Measurements from ENCODE around the gene CACNA2D3. TPM values are rescaled to one million over a fixed set of nuclear protein-coding genes. Genes with fewer than 3 reads are reported as not detected.
A peak's percentile ranks its signal among the peaks of the same experiment; 100 is the strongest.

The CACNA2D3 gene
- total RNA-seq, 1 donor from 2014 or later = 35.5 TPM

- ATAC-seq (ENCODE audit: poor library complexity) (no peak), DNase-seq (no peak)
- intact Hi-C loops (cut with DNase I) = loop anchor here (10.0 kb wide), 1 partner anchor 309 kb away; no protein-coding TSS in a partner anchor
Observed at GRCh38 chr3:54865316-54865715, 743.0 kb downstream of the CACNA2D3 start.

GRCh38 chr3:54866251-54866650, 743.9 kb downstream of the CACNA2D3 start:
- intact Hi-C loops (cut with DNase I) = loop anchor here (10.0 kb wide), 1 partner anchor 309 kb away; no protein-coding TSS in a partner anchor
- no peak for ATAC-seq (ENCODE audit: poor library complexity)
- no peak for DNase-seq

- no peak for DNase-seq
- peak; percentile 87 for ATAC-seq (ENCODE audit: poor library complexity)
- intact Hi-C loops (cut with DNase I) = no loop called here
Observed at GRCh38 chr3:54870423-54870822, 748.1 kb downstream of the CACNA2D3 start.

- ATAC-seq (ENCODE audit: poor library complexity) (no peak), DNase-seq (no peak)
- intact Hi-C loops (cut with DNase I) = no loop called here
Observed at GRCh38 chr3:54871867-54872266, 749.5 kb downstream of the CACNA2D3 start.

GRCh38 chr3:54873059-54874010, 751.0 kb downstream of the CACNA2D3 start:
- intact Hi-C loops (cut with DNase I) = no loop called here

GRCh38 chr3:54874816-54875556, 752.6 kb downstream of the CACNA2D3 start:
- ATAC-seq (ENCODE audit: poor library complexity) = no peak
- DNase-seq = no peak
- intact Hi-C loops (cut with DNase I) = no loop called here

More at GRCh38 chr3:54873059-54874010, 751.0 kb downstream of the CACNA2D3 start:
- no peak for ATAC-seq (ENCODE audit: poor library complexity)
- DNase-seq = no peak

- ATAC-seq (ENCODE audit: poor library complexity) = no peak
- intact Hi-C loops (cut with DNase I) = no loop called here
- DNase-seq = no peak
Observed at GRCh38 chr3:54875596-54876268, 753.4 kb downstream of the CACNA2D3 start.

GRCh38 chr3:54876694-54877093, 754.3 kb downstream of the CACNA2D3 start:
- DNase-seq (no peak), ATAC-seq (ENCODE audit: poor library complexity) (no peak)
- intact Hi-C loops (cut with DNase I) = no loop called here

- no peak for DNase-seq
- intact Hi-C loops (cut with DNase I) = no loop called here
- ATAC-seq (ENCODE audit: poor library complexity) = no peak
Observed at GRCh38 chr3:54877730-54878129, 755.4 kb downstream of the CACNA2D3 start.

GRCh38 chr3:54878145-54878544, 755.8 kb downstream of the CACNA2D3 start:
- intact Hi-C loops (cut with DNase I) = no loop called here
- no peak for ATAC-seq (ENCODE audit: poor library complexity)
- no peak for DNase-seq

GRCh38 chr3:54882129-54882833, 759.9 kb downstream of the CACNA2D3 start:
- intact Hi-C loops (cut with DNase I) = no loop called here
- DNase-seq (no peak), ATAC-seq (ENCODE audit: poor library complexity) (peak; percentile 90)

- intact Hi-C loops (cut with DNase I) = no loop called here
- no peak for ATAC-seq (ENCODE audit: poor library complexity)
Observed at GRCh38 chr3:54888162-54888561, 765.8 kb downstream of the CACNA2D3 start.

GRCh38 chr3:54888873-54889272, 766.5 kb downstream of the CACNA2D3 start:
- intact Hi-C loops (cut with DNase I) = no loop called here
- DNase-seq (no peak), ATAC-seq (ENCODE audit: poor library complexity) (no peak)

More at GRCh38 chr3:54888162-54888561, 765.8 kb downstream of the CACNA2D3 start:
- DNase-seq = no peak

- intact Hi-C loops (cut with DNase I) = no loop called here
- DNase-seq (no peak), ATAC-seq (ENCODE audit: poor library complexity) (no peak)
Observed at GRCh38 chr3:54889731-54890130, 767.4 kb downstream of the CACNA2D3 start.

- intact Hi-C loops (cut with DNase I) = no loop called here
- ATAC-seq (ENCODE audit: poor library complexity) = peak; percentile 97
- peak; percentile 83 for DNase-seq
Observed at GRCh38 chr3:54891540-54891897, 769.2 kb downstream of the CACNA2D3 start.

GRCh38 chr3:54892168-54892567, 769.8 kb downstream of the CACNA2D3 start:
- ATAC-seq (ENCODE audit: poor library complexity) (no peak), DNase-seq (no peak)
- intact Hi-C loops (cut with DNase I) = no loop called here

- intact Hi-C loops (cut with DNase I) = no loop called here
- ATAC-seq (ENCODE audit: poor library complexity) (no peak), DNase-seq (no peak)
Observed at GRCh38 chr3:54895613-54896012, 773.3 kb downstream of the CACNA2D3 start.

- DNase-seq (no peak), ATAC-seq (ENCODE audit: poor library complexity) (no peak)
- intact Hi-C loops (cut with DNase I) = no loop called here
Observed at GRCh38 chr3:54897028-54897711, 774.8 kb downstream of the CACNA2D3 start.
